Activated gamma-delta T cell treated with anti-CD3 and anti-CD28 coated beads, Interleukin-2, amount 50 U/mL, for 16 hours (primary cell): ENCODE data around the gene TBL1X.
A peak's percentile ranks its signal among the peaks of the same experiment; 100 is the strongest.

Experiments
- DNase-seq: peaks from one replicate; pipeline ENCODE4 v3.0.0-alpha.2; 2020; ENCODE audit warnings: low read depth

TBL1X gene

GRCh38 chrX:9628779-9629493 lies 164.1 kb downstream of the TBL1X start:
- no peak for DNase-seq

- no peak for DNase-seq
Measured at GRCh38 chrX:9634551-9634950, 169.7 kb downstream of the TBL1X start.

- DNase-seq, result no peak
Measured at GRCh38 chrX:9635368-9635767, 170.5 kb downstream of the TBL1X start.

GRCh38 chrX:9635803-9636202 lies 170.9 kb downstream of the TBL1X start:
- DNase-seq, result no peak

GRCh38 chrX:9638871-9639270 lies 174.0 kb downstream of the TBL1X start:
- DNase-seq, result no peak

DNA sequence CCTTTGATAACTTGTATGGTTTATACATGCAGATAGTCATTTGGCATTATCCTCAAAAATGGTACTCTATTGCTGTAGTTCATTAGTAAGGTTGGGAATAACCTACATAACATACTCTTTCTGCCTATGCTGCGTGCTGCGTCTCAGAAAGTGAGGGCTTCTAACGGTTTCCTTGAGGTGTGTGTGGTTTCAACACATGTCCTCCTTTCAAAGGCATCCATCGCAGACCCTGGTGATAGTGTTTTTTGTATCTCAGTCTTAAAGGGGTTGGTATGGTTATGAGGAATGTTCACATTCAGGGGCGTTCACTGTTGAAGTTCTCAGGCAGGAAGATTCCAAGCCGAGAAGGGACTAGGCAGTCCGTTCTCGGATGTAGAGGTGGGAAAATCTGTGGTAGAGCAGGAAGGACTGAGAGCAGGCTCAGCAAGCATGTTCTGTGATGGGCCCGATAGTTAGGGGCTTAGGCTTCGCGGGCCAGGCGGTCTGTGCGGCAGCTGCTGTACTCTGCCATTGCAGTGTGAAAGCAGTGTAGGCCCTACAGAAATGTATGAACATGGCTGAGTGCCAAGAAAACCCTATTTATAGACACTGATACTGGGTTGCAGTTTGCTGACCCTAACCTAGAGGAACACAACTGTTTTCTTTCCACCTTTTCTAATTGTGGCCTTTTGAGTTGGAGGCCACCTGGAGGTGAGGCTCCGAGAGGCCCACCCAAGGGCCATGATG lies 177.6 kb downstream of the TBL1X start:
- DNase-seq, result no peak

- DNase-seq, result no peak
Measured at GRCh38 chrX:9643807-9644206, 178.9 kb downstream of the TBL1X start.

DNA sequence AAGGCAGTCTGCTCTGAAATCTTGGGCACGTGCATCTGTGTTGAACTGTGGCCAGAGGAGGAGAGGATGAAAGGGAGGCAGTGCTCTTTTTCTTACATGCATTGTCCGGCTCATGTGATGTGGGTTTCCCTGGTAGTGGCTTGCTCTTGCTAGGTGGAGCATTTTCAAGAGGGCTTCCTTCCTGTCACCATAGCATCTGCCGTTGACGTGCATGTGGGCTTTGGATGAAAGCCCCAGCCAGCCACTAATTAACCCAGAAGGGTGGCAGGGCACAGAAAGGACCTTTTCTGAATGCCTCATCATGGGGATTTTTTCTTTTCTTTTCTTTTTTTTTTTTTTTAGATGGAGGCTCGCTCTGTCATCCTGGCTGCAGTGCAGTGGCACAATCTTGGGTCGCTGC lies 179.5 kb downstream of the TBL1X start:
- DNase-seq, result peak; percentile 15

DNA sequence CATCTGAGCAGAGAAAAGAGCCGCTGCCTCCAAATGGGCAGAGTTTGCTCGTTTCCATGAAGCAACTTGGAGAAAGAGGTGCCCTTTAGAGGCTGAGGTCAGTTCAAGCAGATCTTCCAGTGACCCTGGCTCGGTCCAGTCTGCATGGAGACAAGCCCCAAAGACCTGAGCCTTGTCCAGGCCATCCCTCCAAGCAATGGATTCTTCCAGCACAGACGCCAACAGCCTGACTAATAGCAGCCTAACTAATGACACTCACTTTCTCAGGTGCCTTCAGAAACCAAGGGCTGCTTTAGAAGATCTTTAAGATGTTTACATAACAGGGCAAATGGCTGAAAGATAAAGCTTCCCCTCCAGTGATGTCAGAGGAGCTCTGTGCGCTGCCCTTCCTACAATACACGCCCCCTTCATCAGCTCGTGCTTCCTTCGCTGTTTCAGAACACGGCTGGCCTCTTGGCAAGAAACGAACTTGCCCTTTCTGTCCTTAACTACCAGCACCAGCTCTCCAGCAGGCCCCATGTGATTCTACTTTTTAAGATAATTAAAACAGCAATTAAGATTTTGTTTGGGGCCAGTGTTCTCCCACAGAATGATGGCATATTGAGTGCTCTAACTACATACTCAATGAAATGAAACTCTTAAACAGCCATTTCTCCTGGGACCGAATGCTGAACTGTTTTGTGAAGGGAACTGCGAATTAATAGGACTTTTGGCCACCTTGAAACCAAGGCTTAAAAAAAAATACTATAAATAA lies 181.8 kb downstream of the TBL1X start:
- DNase-seq, result no peak

DNA sequence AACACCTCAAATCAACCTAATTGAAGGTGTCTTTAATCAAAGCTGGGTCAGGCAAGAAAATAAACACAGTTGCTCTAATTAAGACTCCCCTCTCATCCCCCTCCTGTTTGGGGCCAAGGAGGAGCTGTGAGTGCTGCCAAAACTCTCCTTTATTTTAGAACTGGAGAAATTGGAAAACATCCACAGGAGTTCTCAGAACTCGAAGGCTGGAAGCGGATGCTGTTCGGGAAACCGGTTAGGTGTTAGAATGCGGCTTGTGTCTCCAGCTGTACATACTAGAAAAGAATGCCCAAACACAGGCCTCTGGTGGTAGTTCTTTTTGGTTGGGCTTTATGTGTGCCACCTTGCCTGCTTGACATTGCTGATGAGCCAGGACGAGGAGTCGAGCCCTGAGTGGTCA lies 182.6 kb downstream of the TBL1X start:
- DNase-seq, result no peak

DNA sequence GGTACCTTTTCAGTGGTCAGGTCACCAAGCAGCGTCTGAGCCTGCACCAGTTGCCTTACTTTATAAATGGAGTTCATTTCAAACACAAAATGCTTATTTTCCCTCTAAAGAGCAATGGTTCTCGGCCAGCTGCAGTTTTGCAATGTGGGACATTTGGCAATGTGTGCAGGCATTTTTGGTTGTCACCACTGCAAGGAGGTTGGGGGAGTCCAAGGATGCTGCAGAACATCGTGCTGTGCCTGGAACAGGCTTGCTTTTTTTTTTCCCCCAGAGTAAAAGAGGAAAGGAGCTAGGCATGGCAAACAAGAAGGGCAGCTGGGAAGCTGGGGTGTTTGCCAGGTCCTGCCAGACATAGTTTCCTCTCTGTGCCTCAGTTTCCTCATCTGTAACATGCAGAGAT lies 185.2 kb downstream of the TBL1X start:
- DNase-seq, result no peak

- DNase-seq, result no peak
Measured at GRCh38 chrX:9651737-9652136, 186.9 kb downstream of the TBL1X start.

GRCh38 chrX:9654929-9655328 lies 190.1 kb downstream of the TBL1X start:
- DNase-seq, result no peak

GRCh38 chrX:9656277-9656676 lies 191.4 kb downstream of the TBL1X start:
- no peak for DNase-seq

- DNase-seq, result no peak
Measured at GRCh38 chrX:9656871-9657270, 192.0 kb downstream of the TBL1X start.

GRCh38 chrX:9657590-9658256 lies 192.9 kb downstream of the TBL1X start:
- DNase-seq, result no peak

DNA sequence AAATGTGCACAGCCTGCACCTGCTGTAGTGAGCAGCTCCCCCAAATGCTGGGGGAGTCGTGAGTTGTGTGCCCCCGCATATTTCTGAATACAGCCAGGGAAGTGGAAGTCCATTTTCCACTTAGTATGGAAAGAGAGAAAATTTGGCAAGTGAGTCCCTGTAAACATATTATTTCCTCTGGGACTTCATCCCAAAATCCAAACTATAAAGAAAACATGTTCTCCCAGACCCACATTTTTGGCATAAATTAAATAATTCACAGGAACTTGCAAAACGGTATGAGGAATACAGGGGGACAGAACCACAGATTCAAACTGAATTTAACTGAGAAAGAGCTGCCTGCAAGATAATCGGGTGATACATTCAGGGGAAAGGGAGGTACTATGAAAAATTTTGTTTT lies 193.6 kb downstream of the TBL1X start:
- no peak for DNase-seq

DNA sequence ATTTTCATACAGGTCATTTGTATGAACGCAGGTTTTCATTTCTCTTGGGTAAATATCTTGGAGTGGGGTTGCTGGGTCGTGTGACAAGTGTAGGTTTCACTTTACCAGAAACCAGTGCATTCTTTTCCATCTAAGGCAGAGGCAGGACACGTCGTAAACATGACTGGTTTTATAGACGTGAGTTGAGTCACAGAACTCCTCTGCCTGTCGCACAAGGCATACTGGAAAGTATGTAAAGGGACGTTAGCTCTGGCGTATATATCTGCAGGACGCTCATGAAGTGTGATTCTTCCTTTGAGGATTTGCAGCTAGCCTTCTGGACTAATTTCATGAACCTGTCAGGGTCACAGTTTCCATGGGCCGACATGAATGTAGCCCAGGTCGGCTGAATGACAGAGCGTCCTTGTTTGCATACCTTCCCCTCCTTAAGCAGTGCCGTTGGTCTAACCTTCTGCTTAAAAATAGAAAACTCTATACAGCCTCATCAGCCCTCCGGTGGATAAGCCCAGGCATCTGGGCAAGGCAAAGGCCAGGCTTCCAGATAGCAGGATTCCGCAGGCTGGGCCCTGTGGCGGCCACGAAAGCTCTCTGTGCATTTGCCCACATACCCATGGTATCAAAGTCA lies 194.8 kb downstream of the TBL1X start:
- DNase-seq, result no peak

DNA sequence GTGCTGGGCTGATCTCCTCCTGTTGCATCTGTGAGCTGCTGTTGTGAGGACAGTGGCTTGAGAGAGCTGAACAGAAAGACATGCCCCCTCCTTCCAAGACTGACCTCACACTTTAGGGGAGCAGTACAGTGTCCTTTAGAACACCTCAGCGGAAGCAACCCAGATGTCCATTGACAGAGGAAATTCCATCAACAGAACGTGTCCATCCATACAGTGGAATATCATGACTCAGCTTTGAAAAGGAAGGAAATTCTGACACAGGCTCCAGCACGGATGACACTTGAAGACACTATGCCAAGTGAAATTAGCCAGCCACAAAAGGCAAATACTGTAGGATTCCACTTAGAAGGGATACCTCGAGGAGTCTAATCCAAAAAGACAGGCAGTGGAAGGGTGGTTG lies 197.3 kb downstream of the TBL1X start:
- no peak for DNase-seq

- no peak for DNase-seq
Measured at GRCh38 chrX:9663216-9663615, 198.4 kb downstream of the TBL1X start.

DNA sequence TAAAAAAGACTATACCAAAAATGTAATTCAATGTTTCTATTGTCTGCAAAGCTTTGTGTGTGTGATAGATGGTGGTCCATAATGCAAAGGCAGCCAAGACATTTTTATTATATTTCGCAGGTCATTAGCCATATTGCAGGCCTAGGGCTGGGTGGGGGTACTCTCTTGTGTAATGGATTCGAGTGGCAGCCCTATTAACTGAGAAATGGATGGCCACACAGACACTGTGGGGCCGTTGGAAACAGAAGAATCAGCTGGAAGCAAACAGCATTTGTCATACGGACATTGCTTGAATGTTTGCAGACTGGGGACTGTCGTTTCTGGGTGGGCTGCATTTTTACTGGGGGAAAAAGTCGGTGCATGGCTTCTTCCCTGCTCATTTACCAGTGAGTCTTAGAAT lies 199.4 kb downstream of the TBL1X start:
- DNase-seq, result no peak

DNA sequence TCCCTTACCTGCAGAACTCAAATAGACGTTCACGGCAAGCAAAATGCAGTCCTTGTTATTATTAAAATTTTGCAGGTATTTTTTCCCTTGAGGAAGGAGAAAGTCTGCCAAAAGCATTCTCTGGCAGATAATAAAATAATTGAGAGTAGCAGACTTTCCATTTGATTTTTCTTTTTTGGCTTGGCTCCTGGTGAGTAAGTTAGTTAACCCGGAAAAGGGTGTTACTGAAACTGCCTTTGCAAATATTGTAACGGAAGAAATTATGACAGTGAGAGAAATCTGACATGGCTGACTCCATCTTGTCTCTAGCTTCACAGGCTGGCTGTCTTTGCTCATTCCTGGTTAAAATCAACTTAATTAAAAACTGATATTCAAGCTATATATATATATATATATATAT lies 200.3 kb downstream of the TBL1X start:
- DNase-seq, result no peak
